Hematopoietic multipotent progenitor cell treated with erythropoietin and hydrocortisone succinate and interleukin-3 and kit ligand, for 8 days (in vitro differentiated cells): ENCODE data around the gene RBBP7.

ENCODE experiments used
- DNase-seq: peaks from one replicate; pipeline ENCODE4 v3.0.0-alpha.2; 2015

Gene RBBP7

DNA sequence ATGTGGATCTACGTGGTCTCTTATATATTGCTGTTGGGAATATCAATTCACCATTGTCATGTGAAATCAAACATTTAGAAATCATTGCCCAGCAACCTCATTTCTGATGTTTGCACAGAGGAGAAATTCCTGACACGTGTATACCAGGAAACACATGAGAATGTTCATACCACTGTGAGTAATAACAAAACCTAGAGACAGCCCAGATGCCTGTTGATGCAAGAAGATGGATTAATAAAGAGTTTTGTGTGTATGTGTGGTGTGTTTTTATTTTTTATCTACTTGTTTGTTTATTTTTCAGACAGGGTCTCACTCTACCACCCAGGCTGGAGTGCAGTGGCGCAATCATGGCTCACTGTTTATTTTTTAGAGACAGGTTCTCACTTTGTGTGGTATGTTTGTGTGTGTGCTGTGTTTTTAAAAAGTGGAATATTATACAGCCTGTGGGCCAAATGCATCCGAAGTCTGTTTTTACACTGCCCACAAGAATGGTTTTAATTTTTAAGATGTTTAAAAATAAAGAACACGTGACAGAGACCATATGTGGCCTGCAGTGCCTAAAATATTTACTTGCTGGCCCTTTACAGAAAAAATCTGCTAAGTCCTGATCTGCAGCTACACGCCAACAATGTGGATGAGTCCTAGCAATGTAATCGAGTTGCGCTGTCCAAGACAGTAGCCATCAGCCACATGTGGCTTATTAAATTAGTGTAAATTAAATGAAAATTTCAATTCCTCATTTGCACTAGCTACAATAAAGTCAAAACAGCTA lies 44.7 kb downstream of the RBBP7 start:
- DNase-seq = no peak

DNA sequence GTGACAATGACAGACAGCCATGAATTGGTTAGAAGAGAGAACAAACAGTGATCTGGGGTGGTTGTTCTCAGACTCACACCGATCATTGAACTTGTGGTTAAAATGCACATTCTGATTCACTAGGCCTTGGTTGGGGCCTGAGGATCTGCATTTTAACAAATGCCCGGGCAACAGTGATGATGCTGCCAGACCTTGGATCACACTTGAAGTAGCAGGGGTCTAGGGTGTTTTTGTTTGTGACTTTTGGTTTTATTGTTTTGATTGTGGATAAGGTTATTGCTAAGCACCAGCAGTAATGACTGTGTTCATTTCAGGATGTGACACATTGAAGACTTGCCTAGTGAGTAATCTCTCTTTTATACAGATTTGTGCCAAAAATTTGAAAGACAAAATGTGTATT lies 47.4 kb downstream of the RBBP7 start:
- DNase-seq = no peak

GRCh38 chrX:16819634-16820033 lies 50.5 kb downstream of the RBBP7 start:
- no peak for DNase-seq

DNA sequence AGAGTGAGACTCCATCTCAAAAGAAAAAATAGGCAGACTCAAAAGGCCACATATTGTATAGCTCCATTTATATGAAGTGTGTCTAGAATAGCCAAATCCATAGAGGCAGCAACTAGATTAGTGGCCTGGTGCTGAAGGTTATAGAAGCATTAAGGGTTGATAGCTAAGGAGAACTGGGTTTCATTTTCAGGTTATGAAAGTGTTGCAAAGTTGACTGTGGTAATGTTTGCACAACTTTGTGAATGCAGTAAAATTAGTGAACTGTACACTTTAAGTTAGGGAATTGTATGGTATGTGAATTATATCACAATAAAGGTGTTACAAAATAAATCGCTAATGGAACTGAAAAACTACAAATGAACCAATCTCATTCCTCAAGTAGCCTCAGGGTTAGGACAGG lies 55.6 kb downstream of the RBBP7 start:
- DNase-seq = no peak

- no peak for DNase-seq
These were observed 62.1 kb downstream of the RBBP7 start for GRCh38 chrX:16807976-16808542.

DNA sequence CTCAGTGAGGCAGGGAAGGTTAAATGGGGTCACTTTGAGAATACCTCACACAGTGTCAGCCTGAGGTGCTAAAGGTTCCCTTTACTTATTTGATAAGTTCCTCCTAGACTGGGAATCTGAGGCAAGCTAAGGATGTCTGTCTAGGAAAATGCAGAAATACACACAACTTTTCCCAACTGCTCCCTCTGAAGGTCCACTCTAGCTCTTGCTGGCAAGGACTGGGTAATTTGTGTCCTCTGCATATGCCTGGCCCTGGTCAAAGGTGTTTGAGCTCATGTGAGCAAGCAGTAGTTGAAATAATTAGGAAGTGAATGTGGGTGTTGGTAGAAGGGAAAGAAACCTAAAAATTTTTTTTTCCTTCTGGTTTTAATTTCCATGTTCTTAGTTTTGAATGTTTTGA lies 62.6 kb downstream of the RBBP7 start:
- no peak for DNase-seq

GRCh38 chrX:16804923-16805464 lies 65.2 kb downstream of the RBBP7 start:
- DNase-seq = no peak

- no peak for DNase-seq
These were observed 72.3 kb downstream of the RBBP7 start for GRCh38 chrX:16797841-16798240.

GRCh38 chrX:16797358-16797757 lies 72.8 kb downstream of the RBBP7 start:
- DNase-seq = no peak

DNA sequence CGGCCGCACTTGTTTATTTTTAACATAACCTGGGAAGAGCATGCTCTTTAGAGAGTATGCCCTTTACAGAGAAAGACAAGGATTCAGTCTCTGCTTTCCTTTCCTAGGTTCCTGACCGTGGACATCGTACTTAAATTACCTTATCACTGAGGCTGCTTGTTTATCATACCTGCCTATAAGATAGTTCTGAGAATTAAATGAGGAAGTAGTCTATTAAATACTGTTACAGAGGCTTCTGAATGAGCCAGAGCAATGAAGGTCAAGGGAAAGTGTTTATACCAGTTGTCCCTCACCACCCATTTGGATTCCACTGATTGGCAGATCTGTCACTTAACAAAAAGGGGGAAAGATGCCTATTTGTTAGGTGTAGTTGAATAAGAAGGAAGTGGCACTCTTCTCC lies 73.9 kb downstream of the RBBP7 start:
- DNase-seq = no peak
